ENCODE measurements around the gene DGAT2. TPM values are rescaled to one million over a fixed set of nuclear protein-coding genes. Genes with fewer than 3 reads are reported as not detected.

Gene DGAT2
- total RNA-seq, 1 experiment from 2014 or later = 1.6 TPM

- no peak for ATAC-seq
Observed at GRCh38 chr11:75797792-75798191, 29.2 kb downstream of the DGAT2 start.

GRCh38 chr11:75800136-75800675 lies 31.6 kb downstream of the DGAT2 start:
- H3K27ac Mint-ChIP-seq = no peak overlapping the region
- no peaks in the 10 kb centered on the region for H3K9me3 Mint-ChIP-seq
- POLR2A ChIA-PET = no interaction called here
- ATAC-seq = no peak
- peaks cover 5% of the 10 kb centered on the region; the same call in 1 of the 2 replicates for H3K27me3 Mint-ChIP-seq (ENCODE audit: low read depth)
- no peak for DNase-seq (ENCODE audit: low spot score)
- H3K36me3 Mint-ChIP-seq = no peaks in the 10 kb centered on the region
- CTCF ChIA-PET = interaction anchor here (4.7 kb wide), 1 partner anchor 68 kb away, joined by 37 read pairs; no protein-coding TSS in a partner anchor
- no peak overlapping the region for H3K4me3 Mint-ChIP-seq
- H3K4me1 Mint-ChIP-seq = peaks cover 4% of the 10 kb centered on the region; the same call in 1 of the 2 replicates
- TF ChIP-seq HMGXB4 (CRISPR knock-in tag; IDR thresholded peaks at IDR 0.05) (no peak), E2F5 (CRISPR knock-in tag; IDR thresholded peaks at IDR 0.05) (no peak), NR2C2 (CRISPR knock-in tag; IDR thresholded peaks at IDR 0.05) (no peak), SP1 (CRISPR knock-in tag; conservative IDR thresholded peaks at IDR 0.05) (no peak), TEAD4 (CRISPR knock-in tag; IDR thresholded peaks at IDR 0.05) (no peak), MYBL2 (CRISPR knock-in tag; IDR thresholded peaks at IDR 0.05) (no peak), PRRX2 (CRISPR knock-in tag; IDR thresholded peaks at IDR 0.05) (no peak), CBFB (CRISPR knock-in tag; IDR thresholded peaks at IDR 0.05; ENCODE audit: low read depth) (no peak), IRF2 (CRISPR knock-in tag; IDR thresholded peaks at IDR 0.05; ENCODE audit: borderline replicate concordance, low read depth) (no peak)

More at GRCh38 chr11:75797792-75798191, 29.2 kb downstream of the DGAT2 start:
- TF ChIP-seq NFATC4 (CRISPR knock-in tag; IDR thresholded peaks at IDR 0.05) (no peak), ZNF138 (CRISPR knock-in tag; conservative IDR thresholded peaks at IDR 0.05) (no peak), GABPB1 (CRISPR knock-in tag; IDR thresholded peaks at IDR 0.05) (no peak), ESRRA (CRISPR knock-in tag; IDR thresholded peaks at IDR 0.05; ENCODE audit: borderline replicate concordance) (no peak), FOXP1 (CRISPR knock-in tag; IDR thresholded peaks at IDR 0.05; ENCODE audit: borderline replicate concordance) (no peak), IRF1 (CRISPR knock-in tag; IDR thresholded peaks at IDR 0.05) (no peak), E2F5 (CRISPR knock-in tag; IDR thresholded peaks at IDR 0.05) (no peak), ZBTB43 (CRISPR knock-in tag; IDR thresholded peaks at IDR 0.05) (no peak), ZNF232 (CRISPR knock-in tag; IDR thresholded peaks at IDR 0.05) (no peak), ZNF219 (CRISPR knock-in tag; IDR thresholded peaks at IDR 0.05; ENCODE audit: borderline replicate concordance) (no peak), CTCF (IDR thresholded peaks at IDR 0.05) (no peak), TEAD1 (CRISPR knock-in tag; IDR thresholded peaks at IDR 0.05) (no peak)
- Mint-ChIP-seq H3K36me3 (no peaks in the 10 kb centered on the region), H3K4me3 (no peak overlapping the region), H3K27ac (no peak overlapping the region), H3K27me3 (ENCODE audit: low read depth) (peaks cover 5% of the 10 kb centered on the region; the same call in 1 of the 2 replicates), H3K9me3 (no peaks in the 10 kb centered on the region), H3K4me1 (peaks cover 4% of the 10 kb centered on the region; the same call in 1 of the 2 replicates)
- DNase-seq (ENCODE audit: low spot score) = no peak
- ChIA-PET CTCF (no interaction called here), POLR2A (no interaction called here)

All from WTC11 (cell line).